Mesothelial cell of epicardium (in vitro differentiated cells): Measurements from ENCODE around the gene GSTCD. TPM values are rescaled to one million over a fixed set of nuclear protein-coding genes. Genes with fewer than 3 reads are reported as not detected.
"Not testable (repeated sequence)": the region's sequence is repeated elsewhere in the genome, so short reads cannot be mapped to it uniquely, and the experiment has no call there.

Source experiments
- DNase-seq, 2 experiments: peaks; one replicate each; pipeline ENCODE4 v3.0.0; 2021; ENCODE audit warnings: low spot score in 2 of 2; ENCODE audit not compliant: unreplicated experiment in 2 of 2
- H3K27ac Mint-ChIP-seq: 2 replicates; pipeline ENCODE4 v1.8.0; 2021; ENCODE audit warnings: mixed read lengths
- H3K27me3 Mint-ChIP-seq: 2 replicates; pipeline ENCODE4 v1.8.0; 2021; ENCODE audit warnings: low read depth, mixed read lengths
- H3K36me3 Mint-ChIP-seq: 2 replicates; pipeline ENCODE4 v1.8.0; 2021; ENCODE audit warnings: mixed read lengths
- H3K4me1 Mint-ChIP-seq: 2 replicates; pipeline ENCODE4 v1.8.0; 2021; ENCODE audit warnings: mixed read lengths
- H3K4me3 Mint-ChIP-seq: 2 replicates; pipeline ENCODE4 v1.8.0; 2021; ENCODE audit warnings: mild to moderate bottlenecking, moderate library complexity, mixed read lengths
- H3K9me3 Mint-ChIP-seq: 2 replicates; pipeline ENCODE4 v1.8.0; 2021; ENCODE audit warnings: mixed read lengths
- total RNA-seq: library from RNA; stranded (reverse); gene quantifications from 3 replicates; pipeline ENCODE4 v1.2.1, GENCODE V29; 2021
- TF ChIP-seq, protein P1 (sequence below): fragments of 200-600 bp; sonication (generic); IDR thresholded peaks from one replicate; pipeline ENCODE4 v1.5.0; 2021; ENCODE audit warnings: antibody characterized with exemption; ENCODE audit not compliant: unreplicated experiment

GSTCD gene
- total RNA-seq, 1 donor from 2014 or later: 20.1 TPM

DNA sequence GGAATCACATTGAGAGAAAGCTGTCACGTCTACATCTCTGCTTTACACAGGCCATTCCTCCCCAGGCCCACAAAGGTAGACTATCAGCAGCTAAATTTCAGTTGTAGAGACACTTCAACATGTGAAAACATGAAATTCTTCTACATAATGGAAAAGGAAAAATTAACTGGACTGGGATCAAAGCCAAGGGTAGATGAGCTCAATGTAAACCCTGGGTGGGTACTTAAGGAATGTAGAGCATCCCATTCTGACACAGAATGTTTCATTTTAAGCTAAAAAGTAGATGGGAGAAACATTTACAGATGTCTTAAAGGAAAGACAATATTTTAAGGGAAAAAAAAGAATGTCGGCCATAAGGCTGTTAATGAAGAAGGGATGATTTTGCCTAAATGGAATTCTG, 135.4 kb downstream of the GSTCD start:
- Mint-ChIP-seq H3K36me3 (peaks cover 3% of the 10 kb centered on the region), H3K27ac (peak overlapping the region; percentile 48), H3K4me1 (peaks cover 13% of the 10 kb centered on the region), H3K27me3 (no peaks in the 10 kb centered on the region), H3K9me3 (no peaks in the 10 kb centered on the region), H3K4me3 (no peak overlapping the region)
- TF ChIP-seq, protein P1, sequence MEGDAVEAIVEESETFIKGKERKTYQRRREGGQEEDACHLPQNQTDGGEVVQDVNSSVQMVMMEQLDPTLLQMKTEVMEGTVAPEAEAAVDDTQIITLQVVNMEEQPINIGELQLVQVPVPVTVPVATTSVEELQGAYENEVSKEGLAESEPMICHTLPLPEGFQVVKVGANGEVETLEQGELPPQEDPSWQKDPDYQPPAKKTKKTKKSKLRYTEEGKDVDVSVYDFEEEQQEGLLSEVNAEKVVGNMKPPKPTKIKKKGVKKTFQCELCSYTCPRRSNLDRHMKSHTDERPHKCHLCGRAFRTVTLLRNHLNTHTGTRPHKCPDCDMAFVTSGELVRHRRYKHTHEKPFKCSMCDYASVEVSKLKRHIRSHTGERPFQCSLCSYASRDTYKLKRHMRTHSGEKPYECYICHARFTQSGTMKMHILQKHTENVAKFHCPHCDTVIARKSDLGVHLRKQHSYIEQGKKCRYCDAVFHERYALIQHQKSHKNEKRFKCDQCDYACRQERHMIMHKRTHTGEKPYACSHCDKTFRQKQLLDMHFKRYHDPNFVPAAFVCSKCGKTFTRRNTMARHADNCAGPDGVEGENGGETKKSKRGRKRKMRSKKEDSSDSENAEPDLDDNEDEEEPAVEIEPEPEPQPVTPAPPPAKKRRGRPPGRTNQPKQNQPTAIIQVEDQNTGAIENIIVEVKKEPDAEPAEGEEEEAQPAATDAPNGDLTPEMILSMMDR: no peak
- DNase-seq: no peak

DNA sequence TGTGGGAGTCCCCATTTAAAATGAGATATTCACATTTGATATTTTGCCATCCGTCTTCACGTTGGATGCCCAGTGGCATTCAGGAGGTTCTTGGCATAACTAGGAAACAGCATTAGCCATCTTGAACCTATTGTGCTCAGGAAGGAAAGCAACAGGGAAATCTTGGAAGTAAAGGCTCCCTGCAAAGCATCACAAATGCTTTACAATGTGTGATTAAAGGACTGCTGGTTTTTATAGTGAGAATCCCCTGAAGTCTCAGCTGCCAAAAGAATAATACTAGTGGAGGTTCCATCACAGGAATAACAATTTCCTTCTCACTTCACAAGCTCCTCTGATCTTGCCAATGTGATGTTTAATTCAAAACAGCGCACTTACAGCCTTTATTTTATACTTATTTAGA, 137.0 kb downstream of the GSTCD start:
- Mint-ChIP-seq H3K27ac (no peak overlapping the region), H3K9me3 (no peaks in the 10 kb centered on the region), H3K27me3 (no peaks in the 10 kb centered on the region), H3K4me3 (no peak overlapping the region), H3K36me3 (peaks cover 3% of the 10 kb centered on the region), H3K4me1 (peaks cover 13% of the 10 kb centered on the region)
- TF ChIP-seq, protein P1: no peak
- no peak for DNase-seq

DNA sequence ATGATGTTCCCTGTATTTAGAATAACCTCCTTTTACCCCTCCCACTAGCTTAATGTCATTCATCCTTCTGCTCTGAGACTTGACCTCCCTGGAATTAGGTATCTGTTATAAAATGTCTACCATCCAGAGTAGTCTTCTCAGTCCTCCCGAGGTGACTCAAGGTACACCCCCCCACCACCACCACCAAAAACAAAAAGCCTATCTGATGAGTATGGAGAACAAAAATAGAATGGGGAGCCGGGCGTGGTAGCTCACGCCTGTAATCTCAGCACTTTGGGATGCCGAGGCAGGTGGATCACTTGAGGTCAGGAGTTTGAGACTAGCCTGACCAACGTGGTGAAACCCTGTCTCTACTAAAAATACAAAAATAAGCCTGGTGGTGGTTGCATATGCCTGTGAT, 139.8 kb downstream of the GSTCD start:
- H3K27me3 Mint-ChIP-seq, DNase-seq, H3K27ac Mint-ChIP-seq, H3K36me3 Mint-ChIP-seq, H3K4me3 Mint-ChIP-seq: not testable (repeated sequence)
- Mint-ChIP-seq H3K9me3 (peaks cover 13% of the 10 kb centered on the region), H3K4me1 (peaks cover 13% of the 10 kb centered on the region)

DNA sequence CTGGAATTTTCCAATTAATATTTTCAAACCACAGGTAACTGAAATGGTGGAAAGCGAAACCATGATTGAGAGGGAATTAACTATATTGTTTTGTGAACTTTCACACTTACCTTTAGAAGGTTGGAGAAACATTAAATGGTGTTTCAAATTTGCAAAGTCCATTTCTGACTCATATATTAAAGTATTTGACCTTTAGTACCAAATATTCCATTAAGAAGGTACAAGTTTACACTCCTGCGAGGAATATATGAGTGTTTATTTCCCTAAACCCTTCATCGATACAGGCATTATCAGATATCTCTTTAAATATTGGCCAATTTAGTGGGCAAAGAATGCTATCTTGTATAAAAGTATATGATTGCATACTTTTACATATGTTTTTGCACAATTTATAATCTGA, 142.6 kb downstream of the GSTCD start:
- H3K9me3 Mint-ChIP-seq: peaks cover 37% of the 10 kb centered on the region
- H3K36me3 Mint-ChIP-seq: peaks cover 26% of the 10 kb centered on the region
- TF ChIP-seq, protein P1: no peak
- no peaks in the 10 kb centered on the region for H3K27me3 Mint-ChIP-seq
- no peak for DNase-seq
- H3K4me1 Mint-ChIP-seq: no peaks in the 10 kb centered on the region
- no peak overlapping the region for H3K4me3 Mint-ChIP-seq
- H3K27ac Mint-ChIP-seq: no peak overlapping the region

DNA sequence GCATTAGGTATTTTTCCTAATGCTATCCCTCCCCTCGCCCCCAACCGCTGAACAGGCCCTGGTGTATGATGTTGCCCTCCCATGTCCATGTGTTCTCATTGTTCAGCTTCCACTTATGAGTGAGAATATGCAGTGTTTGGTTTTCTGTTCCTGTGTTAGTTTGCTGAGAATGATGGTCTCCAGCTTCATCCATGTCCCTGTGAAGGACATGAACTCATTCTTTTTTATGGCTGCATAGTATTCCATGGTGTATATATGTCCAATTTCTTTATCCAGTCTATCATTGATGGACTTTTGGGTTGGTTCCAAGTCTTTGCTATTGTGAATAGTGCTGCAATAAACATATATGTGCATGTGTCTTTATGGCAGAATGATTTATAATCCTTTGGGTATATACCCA, 143.6 kb downstream of the GSTCD start:
- not testable (repeated sequence) for H3K4me1 Mint-ChIP-seq, H3K27ac Mint-ChIP-seq, DNase-seq, H3K4me3 Mint-ChIP-seq, H3K27me3 Mint-ChIP-seq
- Mint-ChIP-seq H3K36me3 (peaks cover 34% of the 10 kb centered on the region), H3K9me3 (peaks cover 47% of the 10 kb centered on the region)

DNA sequence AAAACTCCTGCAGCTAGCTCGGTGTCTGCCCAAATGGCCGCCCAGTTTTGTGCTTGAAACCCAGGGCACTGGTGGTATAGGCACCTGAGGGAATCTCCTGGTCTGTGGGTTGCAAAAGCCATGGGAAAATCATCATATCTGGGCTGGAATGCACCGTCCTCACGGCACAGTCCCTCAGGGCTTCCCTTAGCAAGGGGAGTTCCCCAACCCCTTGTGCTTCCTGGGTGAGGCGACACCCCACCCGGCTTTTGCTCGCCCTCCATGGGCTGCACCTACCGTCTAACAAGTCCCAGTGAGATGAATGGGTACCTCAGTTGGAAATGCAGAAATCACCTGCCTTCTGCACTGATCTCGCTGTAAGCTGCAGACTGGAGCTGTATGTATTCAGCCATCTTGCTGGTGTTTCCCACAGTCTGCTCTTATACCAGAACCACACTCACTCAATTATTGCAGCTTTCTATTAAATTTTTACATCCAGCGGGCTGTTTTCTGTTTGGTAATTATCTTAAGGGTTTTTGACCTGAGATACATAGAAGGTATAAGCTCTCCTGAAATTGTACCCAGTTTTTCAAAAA, 150.0 kb downstream of the GSTCD start:
- TF ChIP-seq, protein P1: no peak
- Mint-ChIP-seq H3K4me3 (no peak overlapping the region), H3K27ac (no peak overlapping the region), H3K27me3 (no peaks in the 10 kb centered on the region), H3K9me3 (peaks cover 71% of the 10 kb centered on the region), H3K36me3 (peaks cover 41% of the 10 kb centered on the region), H3K4me1 (no peaks in the 10 kb centered on the region)
- no peak for DNase-seq

DNA sequence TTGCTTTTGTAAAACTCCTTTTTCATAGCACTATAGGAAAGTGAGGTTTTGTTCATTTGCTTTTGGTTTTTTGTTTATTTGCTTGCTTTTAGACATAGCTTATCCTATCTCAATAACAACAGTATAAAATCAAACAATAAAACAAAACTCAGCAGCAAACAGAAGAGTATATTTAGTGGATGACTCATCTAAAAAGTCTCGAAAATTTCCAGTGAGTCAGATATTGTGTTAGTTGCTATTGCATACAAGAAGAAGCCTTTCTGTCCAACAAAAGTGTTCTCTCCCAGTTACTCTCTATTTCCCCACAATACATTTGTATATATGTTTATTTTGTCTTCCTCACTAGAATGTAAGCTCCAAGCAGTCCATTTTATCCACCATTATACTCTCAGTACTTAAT, 150.6 kb downstream of the GSTCD start:
- Mint-ChIP-seq H3K4me3 (no peak overlapping the region), H3K36me3 (peaks cover 34% of the 10 kb centered on the region), H3K4me1 (no peaks in the 10 kb centered on the region), H3K9me3 (peaks cover 64% of the 10 kb centered on the region), H3K27me3 (no peaks in the 10 kb centered on the region), H3K27ac (no peak overlapping the region)
- TF ChIP-seq, protein P1: no peak
- no peak for DNase-seq
